ENCODE results near the gene DENND1B. TPM values are rescaled to one million over a fixed set of nuclear protein-coding genes. Genes with fewer than 3 reads are reported as not detected.
A peak's percentile ranks its signal among the peaks of the same experiment; 100 is the strongest.

Gene DENND1B
- total and polyA plus RNA-seq, 4 donors = 1.7 to 13.7 (median 7.9) TPM

DNA sequence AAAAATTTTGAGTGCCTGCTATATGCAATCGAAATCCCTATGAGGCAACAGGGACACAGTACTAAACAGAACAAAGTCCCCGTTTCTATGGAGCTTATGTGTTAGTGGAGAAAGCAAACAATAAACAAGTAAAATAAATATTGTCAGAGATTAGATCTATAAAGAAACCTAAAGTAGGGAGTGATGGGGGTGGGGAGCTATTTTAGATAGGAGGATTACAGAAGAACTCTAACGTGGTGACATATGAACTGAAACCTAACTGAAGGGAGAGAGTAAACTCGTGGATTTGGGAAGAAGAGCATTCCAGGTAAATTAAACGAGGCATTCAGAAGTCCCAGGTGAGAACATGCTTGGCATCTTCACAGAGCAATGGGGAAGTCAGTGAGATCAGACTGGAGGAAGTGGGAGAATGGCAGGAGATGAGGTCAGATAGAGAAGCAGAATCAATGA is 154.5 kb downstream of the DENND1B start:
- Histone ChIP-seq H3K27me3 (ENCODE audit: control insufficient read depth in 4 of 4, insufficient read depth in 4 of 4, low read length in 3 of 4) (no peaks in the 10 kb centered on the region), H3K4me1 (ENCODE audit: control insufficient read depth in 4 of 4, insufficient read depth in 4 of 4, low read length in 3 of 4) (peaks cover 1 to 35% (median 16%) of the 10 kb centered on the region in 4 donors), H3K9me3 (ENCODE audit: control insufficient read depth in 4 of 4, low read length in 3 of 4) (no peaks in the 10 kb centered on the region), H3K9ac (ENCODE audit: low read depth in 1 of 2, low read length in 2 of 2) (peak overlapping the region in 1 of 2 donors; percentile 48), H3K36me3 (ENCODE audit: control insufficient read depth in 4 of 4, insufficient read depth in 3 of 4, low read depth in 1 of 4, low read length in 3 of 4) (peaks cover 0 to 3% (median 0%) of the 10 kb centered on the region in 4 donors), H3K27ac (ENCODE audit: low read depth in 1 of 2, low read length in 2 of 2) (peak overlapping the region; percentile 70 to 75), H3K4me3 (ENCODE audit: low read depth in 1 of 3, low read length in 3 of 3) (peak overlapping the region; percentile 26 to 45 (median 42))
- WGBS = 31% methylated on average over 5 of the region's 5 CpGs
- TF ChIP-seq RXRA (IDR thresholded peaks at IDR 0.05) = peak; percentile 28 to 57
- peak; percentile 51 for TF ChIP-seq FOXA1 (IDR thresholded peaks at IDR 0.05)
- peak in 1 of 2 donors; percentile 36 for TF ChIP-seq JUND (IDR thresholded peaks at IDR 0.05)
- TF ChIP-seq FOXA2 (IDR thresholded peaks at IDR 0.05) = peak; percentile 80
- TF ChIP-seq, protein P1, sequence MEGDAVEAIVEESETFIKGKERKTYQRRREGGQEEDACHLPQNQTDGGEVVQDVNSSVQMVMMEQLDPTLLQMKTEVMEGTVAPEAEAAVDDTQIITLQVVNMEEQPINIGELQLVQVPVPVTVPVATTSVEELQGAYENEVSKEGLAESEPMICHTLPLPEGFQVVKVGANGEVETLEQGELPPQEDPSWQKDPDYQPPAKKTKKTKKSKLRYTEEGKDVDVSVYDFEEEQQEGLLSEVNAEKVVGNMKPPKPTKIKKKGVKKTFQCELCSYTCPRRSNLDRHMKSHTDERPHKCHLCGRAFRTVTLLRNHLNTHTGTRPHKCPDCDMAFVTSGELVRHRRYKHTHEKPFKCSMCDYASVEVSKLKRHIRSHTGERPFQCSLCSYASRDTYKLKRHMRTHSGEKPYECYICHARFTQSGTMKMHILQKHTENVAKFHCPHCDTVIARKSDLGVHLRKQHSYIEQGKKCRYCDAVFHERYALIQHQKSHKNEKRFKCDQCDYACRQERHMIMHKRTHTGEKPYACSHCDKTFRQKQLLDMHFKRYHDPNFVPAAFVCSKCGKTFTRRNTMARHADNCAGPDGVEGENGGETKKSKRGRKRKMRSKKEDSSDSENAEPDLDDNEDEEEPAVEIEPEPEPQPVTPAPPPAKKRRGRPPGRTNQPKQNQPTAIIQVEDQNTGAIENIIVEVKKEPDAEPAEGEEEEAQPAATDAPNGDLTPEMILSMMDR (IDR thresholded peaks at IDR 0.05; ENCODE audit: low read depth, low read length, missing input control) = no peak
- no peak for TF ChIP-seq EGR1 (IDR thresholded peaks at IDR 0.05; ENCODE audit: low read depth in 2 of 2)
- TF ChIP-seq YY1 (IDR thresholded peaks at IDR 0.05) = peak; percentile 61
- peak; percentile 36 to 46 for TF ChIP-seq RAD21 (IDR thresholded peaks at IDR 0.05)
- TF ChIP-seq, protein P2, sequence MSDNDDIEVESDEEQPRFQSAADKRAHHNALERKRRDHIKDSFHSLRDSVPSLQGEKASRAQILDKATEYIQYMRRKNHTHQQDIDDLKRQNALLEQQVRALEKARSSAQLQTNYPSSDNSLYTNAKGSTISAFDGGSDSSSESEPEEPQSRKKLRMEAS (IDR thresholded peaks at IDR 0.05) = no peak
- TF ChIP-seq TAF1 (conservative IDR thresholded peaks at IDR 0.05) = no peak
- TF ChIP-seq, protein P3, sequence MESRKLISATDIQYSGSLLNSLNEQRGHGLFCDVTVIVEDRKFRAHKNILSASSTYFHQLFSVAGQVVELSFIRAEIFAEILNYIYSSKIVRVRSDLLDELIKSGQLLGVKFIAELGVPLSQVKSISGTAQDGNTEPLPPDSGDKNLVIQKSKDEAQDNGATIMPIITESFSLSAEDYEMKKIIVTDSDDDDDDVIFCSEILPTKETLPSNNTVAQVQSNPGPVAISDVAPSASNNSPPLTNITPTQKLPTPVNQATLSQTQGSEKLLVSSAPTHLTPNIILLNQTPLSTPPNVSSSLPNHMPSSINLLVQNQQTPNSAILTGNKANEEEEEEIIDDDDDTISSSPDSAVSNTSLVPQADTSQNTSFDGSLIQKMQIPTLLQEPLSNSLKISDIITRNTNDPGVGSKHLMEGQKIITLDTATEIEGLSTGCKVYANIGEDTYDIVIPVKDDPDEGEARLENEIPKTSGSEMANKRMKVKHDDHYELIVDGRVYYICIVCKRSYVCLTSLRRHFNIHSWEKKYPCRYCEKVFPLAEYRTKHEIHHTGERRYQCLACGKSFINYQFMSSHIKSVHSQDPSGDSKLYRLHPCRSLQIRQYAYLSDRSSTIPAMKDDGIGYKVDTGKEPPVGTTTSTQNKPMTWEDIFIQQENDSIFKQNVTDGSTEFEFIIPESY (IDR thresholded peaks at IDR 0.05) = peak; percentile 57
- TF ChIP-seq, protein P4, sequence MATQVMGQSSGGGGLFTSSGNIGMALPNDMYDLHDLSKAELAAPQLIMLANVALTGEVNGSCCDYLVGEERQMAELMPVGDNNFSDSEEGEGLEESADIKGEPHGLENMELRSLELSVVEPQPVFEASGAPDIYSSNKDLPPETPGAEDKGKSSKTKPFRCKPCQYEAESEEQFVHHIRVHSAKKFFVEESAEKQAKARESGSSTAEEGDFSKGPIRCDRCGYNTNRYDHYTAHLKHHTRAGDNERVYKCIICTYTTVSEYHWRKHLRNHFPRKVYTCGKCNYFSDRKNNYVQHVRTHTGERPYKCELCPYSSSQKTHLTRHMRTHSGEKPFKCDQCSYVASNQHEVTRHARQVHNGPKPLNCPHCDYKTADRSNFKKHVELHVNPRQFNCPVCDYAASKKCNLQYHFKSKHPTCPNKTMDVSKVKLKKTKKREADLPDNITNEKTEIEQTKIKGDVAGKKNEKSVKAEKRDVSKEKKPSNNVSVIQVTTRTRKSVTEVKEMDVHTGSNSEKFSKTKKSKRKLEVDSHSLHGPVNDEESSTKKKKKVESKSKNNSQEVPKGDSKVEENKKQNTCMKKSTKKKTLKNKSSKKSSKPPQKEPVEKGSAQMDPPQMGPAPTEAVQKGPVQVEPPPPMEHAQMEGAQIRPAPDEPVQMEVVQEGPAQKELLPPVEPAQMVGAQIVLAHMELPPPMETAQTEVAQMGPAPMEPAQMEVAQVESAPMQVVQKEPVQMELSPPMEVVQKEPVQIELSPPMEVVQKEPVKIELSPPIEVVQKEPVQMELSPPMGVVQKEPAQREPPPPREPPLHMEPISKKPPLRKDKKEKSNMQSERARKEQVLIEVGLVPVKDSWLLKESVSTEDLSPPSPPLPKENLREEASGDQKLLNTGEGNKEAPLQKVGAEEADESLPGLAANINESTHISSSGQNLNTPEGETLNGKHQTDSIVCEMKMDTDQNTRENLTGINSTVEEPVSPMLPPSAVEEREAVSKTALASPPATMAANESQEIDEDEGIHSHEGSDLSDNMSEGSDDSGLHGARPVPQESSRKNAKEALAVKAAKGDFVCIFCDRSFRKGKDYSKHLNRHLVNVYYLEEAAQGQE (IDR thresholded peaks at IDR 0.05) = peak; percentile 59
- no peak for TF ChIP-seq GABPA (IDR thresholded peaks at IDR 0.05 in 1 of 2, conservative IDR thresholded peaks at IDR 0.05 in 1 of 2)
- TF ChIP-seq HNF4A (conservative IDR thresholded peaks at IDR 0.05) = peak; percentile 85 to 86
- TF ChIP-seq, protein P5, sequence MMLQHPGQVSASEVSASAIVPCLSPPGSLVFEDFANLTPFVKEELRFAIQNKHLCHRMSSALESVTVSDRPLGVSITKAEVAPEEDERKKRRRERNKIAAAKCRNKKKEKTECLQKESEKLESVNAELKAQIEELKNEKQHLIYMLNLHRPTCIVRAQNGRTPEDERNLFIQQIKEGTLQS (IDR thresholded peaks at IDR 0.05) = peak; percentile 29
- no peak for TF ChIP-seq NR2F2 (IDR thresholded peaks at IDR 0.05)
- peak; percentile 55 for TF ChIP-seq HNF4G (IDR thresholded peaks at IDR 0.05)
- peak; percentile 70 for TF ChIP-seq SP1 (IDR thresholded peaks at IDR 0.05)
- no peak for DNase-seq (ENCODE audit: low spot score)

Data from liver (tissue), 9 donors.